ENCODE measurements around the gene CFAP299.

Gene CFAP299

GRCh38 chr4:80507507-80507906 is 172.0 kb downstream of the CFAP299 start:
- no peak for DNase-seq (ENCODE audit: low read depth in 2 of 2)

GRCh38 chr4:80515496-80515895 is 180.0 kb downstream of the CFAP299 start:
- no peak for DNase-seq (ENCODE audit: low read depth in 2 of 2)

GRCh38 chr4:80521438-80521837 is 185.9 kb downstream of the CFAP299 start:
- no peak for DNase-seq (ENCODE audit: low read depth in 2 of 2)

GRCh38 chr4:80526697-80527096 is 191.2 kb downstream of the CFAP299 start:
- no peak for DNase-seq (ENCODE audit: low read depth in 2 of 2)

GRCh38 chr4:80529026-80529425 is 193.5 kb downstream of the CFAP299 start:
- no peak for DNase-seq (ENCODE audit: low read depth in 2 of 2)

GRCh38 chr4:80532674-80533333 is 197.3 kb downstream of the CFAP299 start:
- no peak for DNase-seq (ENCODE audit: low read depth in 2 of 2)

GRCh38 chr4:80535551-80535950 is 200.0 kb downstream of the CFAP299 start:
- no peak for DNase-seq (ENCODE audit: low read depth in 2 of 2)

GRCh38 chr4:80538276-80538926 is 202.9 kb downstream of the CFAP299 start:
- DNase-seq (ENCODE audit: low read depth in 2 of 2) = no peak

- DNase-seq (ENCODE audit: low read depth in 2 of 2) = no peak
These were observed 203.7 kb downstream of the CFAP299 start for GRCh38 chr4:80539190-80539589.

GRCh38 chr4:80540349-80540748 is 204.8 kb downstream of the CFAP299 start:
- DNase-seq (ENCODE audit: low read depth in 2 of 2) = no peak

GRCh38 chr4:80540785-80541469 is 205.4 kb downstream of the CFAP299 start:
- no peak for DNase-seq (ENCODE audit: low read depth in 2 of 2)

- no peak for DNase-seq (ENCODE audit: low read depth in 2 of 2)
These were observed 207.2 kb downstream of the CFAP299 start for GRCh38 chr4:80542747-80543146.

- no peak for DNase-seq (ENCODE audit: low read depth in 2 of 2)
These were observed 224.8 kb downstream of the CFAP299 start for GRCh38 chr4:80560337-80560736.

GRCh38 chr4:80566203-80566872 is 230.8 kb downstream of the CFAP299 start:
- no peak for DNase-seq (ENCODE audit: low read depth in 2 of 2)

GRCh38 chr4:80568891-80569290 is 233.4 kb downstream of the CFAP299 start:
- DNase-seq (ENCODE audit: low read depth in 2 of 2) = no peak

- DNase-seq (ENCODE audit: low read depth in 2 of 2) = no peak
These were observed 241.3 kb downstream of the CFAP299 start for GRCh38 chr4:80576796-80577195.

GRCh38 chr4:80578001-80578400 is 242.5 kb downstream of the CFAP299 start:
- no peak for DNase-seq (ENCODE audit: low read depth in 2 of 2)

GRCh38 chr4:80585542-80585941 is 250.0 kb downstream of the CFAP299 start:
- no peak for DNase-seq (ENCODE audit: low read depth in 2 of 2)

- no peak for DNase-seq (ENCODE audit: low read depth in 2 of 2)
These were observed 251.2 kb downstream of the CFAP299 start for GRCh38 chr4:80586716-80587115.

- no peak for DNase-seq (ENCODE audit: low read depth in 2 of 2)
These were observed 252.4 kb downstream of the CFAP299 start for GRCh38 chr4:80587871-80588385.

GRCh38 chr4:80592950-80593349 is 257.4 kb downstream of the CFAP299 start:
- no peak for DNase-seq (ENCODE audit: low read depth in 2 of 2)

GRCh38 chr4:80594701-80595100 is 259.2 kb downstream of the CFAP299 start:
- no peak for DNase-seq (ENCODE audit: low read depth in 2 of 2)
